IPS DF 6.9 (cell line): Measurements from ENCODE around the gene TMEM135.

Source experiments
- DNase-seq: peaks from one replicate; pipeline ENCODE4 v3.0.0-alpha.2; 2013; ENCODE audit warnings: low read depth, low spot score
- H3K27ac ChIP-seq: one replicate; pipeline ENCODE4 v1.5.1; 2013; ENCODE audit warnings: low read length, control low read depth
- H3K27me3 ChIP-seq: 2 replicates; pipeline ENCODE4 v1.6.1; 2013; ENCODE audit warnings: mild to moderate bottlenecking, low read length; ENCODE audit not compliant: control insufficient read depth, insufficient read depth
- H3K36me3 ChIP-seq: 2 replicates; pipeline ENCODE4 v1.6.1; 2013; ENCODE audit warnings: low read length; ENCODE audit not compliant: control insufficient read depth, insufficient read depth
- H3K4me1 ChIP-seq: 2 replicates; pipeline ENCODE4 v1.6.1; 2013; ENCODE audit warnings: low read length; ENCODE audit not compliant: control insufficient read depth, insufficient read depth
- H3K4me3 ChIP-seq: 2 replicates; pipeline ENCODE4 v1.5.1; 2013; ENCODE audit warnings: mild to moderate bottlenecking, low read length
- H3K9me3 ChIP-seq: 2 replicates; pipeline ENCODE4 v1.6.1; 2013; ENCODE audit warnings: low read length, inconsistent platforms; ENCODE audit not compliant: control insufficient read depth, insufficient read depth
- WGBS: extraction: QIAGEN DNeasy Blood & Tissue Kit; methylation state at CpG from one replicate; pipeline ENCODE4 v1.1.7; 2013; ENCODE audit warnings: mixed read lengths, missing lambda C conversion rate; ENCODE audit not compliant: insufficient read length, insufficient coverage; 5-methylcytosine and 5-hydroxymethylcytosine counted together

The TMEM135 gene

DNA sequence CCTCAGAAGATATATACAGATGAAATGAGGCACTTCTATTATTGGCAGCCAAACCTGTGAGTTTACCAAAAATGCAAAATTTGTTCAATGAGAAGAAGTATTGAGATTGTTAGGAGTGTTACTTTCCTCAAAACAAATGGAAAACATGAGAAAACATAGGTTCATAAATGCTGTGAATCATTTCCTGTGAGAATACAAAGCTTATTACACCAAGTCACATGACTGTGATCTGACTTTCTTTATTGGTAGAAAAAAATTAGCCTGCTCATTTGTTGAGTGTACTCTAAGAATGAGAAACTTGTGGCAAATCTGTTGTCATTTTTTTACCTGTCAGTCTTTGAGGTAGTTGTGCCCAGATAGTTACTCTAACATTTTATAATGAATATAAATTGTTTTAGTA is 215.1 kb downstream of the TMEM135 start:
- Histone ChIP-seq H3K36me3 (no peaks in the 10 kb centered on the region), H3K4me3 (no peak overlapping the region), H3K27me3 (no peaks in the 10 kb centered on the region), H3K4me1 (no peaks in the 10 kb centered on the region), H3K9me3 (no peaks in the 10 kb centered on the region), H3K27ac (no peak overlapping the region)
- no peak for DNase-seq

DNA sequence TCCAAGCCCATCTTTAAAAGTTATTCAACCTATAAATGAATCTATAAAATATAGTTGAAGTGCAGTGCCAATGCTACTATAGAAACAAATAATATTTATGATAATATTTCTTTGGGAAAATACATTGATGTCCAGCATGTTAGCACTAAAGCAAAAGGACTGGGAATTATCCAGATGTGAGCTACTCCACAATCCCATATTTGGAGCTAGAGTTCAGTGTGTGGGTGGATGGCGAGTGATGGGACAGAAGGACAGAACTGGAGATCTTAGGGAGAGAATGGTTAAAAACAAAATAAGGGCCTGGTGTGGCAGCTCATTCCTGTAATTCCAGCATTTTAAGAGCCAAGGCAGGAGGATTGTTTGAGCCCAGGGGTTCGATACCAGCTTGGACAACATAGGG is 216.8 kb downstream of the TMEM135 start:
- H3K4me1 ChIP-seq: no peaks in the 10 kb centered on the region
- H3K27me3 ChIP-seq: no peaks in the 10 kb centered on the region
- no peaks in the 10 kb centered on the region for H3K36me3 ChIP-seq
- WGBS: no CpG with 5 or more reads among the region's 2 CpGs
- no peak overlapping the region for H3K4me3 ChIP-seq
- H3K27ac ChIP-seq: no peak overlapping the region
- DNase-seq: no peak
- no peaks in the 10 kb centered on the region for H3K9me3 ChIP-seq

DNA sequence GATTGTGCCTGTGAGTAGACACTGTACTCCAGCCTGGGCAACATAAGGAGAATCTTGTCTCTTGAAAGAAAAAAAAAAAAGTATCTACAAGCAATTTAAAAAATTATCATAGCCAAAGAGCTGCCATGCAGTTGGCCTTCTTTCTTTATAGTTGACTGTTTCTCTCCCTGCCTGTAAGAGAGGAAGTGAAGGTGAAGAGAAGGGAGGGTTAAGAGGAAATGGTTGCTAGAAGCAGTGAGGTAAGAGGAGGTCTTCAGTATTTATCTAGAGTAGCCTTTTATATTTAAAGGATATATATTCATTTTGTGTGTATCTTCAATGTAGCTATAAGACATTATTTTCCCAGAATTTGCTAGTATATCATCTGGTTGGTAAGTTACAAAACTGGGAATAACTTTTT is 217.9 kb downstream of the TMEM135 start:
- Histone ChIP-seq H3K27ac (no peak overlapping the region), H3K4me1 (no peaks in the 10 kb centered on the region), H3K36me3 (no peaks in the 10 kb centered on the region), H3K27me3 (no peaks in the 10 kb centered on the region), H3K4me3 (no peak overlapping the region), H3K9me3 (no peaks in the 10 kb centered on the region)
- no peak for DNase-seq

DNA sequence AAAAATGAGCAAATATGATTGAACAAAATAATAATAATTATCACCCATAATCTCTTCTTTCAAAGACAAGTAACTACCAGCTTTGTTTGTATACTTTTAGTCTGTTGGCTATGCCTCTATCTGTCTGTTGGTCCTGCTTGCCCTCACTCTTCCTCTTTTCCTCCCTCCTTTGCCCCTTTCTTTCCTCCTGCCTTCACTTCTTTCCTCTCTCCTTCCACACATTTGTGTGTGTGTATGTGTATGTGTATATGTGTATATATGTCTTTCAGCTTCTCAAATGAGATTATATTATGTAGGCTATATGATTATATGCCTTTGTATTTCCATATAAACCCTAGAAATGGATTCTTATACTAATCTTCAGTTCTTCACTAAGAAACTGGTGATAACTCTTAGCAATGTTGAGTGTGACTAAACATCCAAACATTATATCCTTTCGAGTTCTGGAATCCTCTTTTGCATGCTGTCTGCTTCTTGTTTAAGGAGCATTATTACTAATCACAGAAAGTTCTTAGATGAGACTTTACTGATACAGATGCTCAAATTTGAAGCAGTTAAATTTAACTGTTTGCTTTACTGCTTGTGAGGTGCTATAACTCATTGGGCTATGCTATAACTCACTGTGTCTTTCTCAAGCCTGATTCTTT is 219.1 kb downstream of the TMEM135 start:
- Histone ChIP-seq H3K4me1 (no peaks in the 10 kb centered on the region), H3K9me3 (no peaks in the 10 kb centered on the region), H3K4me3 (no peak overlapping the region), H3K36me3 (no peaks in the 10 kb centered on the region), H3K27ac (no peak overlapping the region), H3K27me3 (no peaks in the 10 kb centered on the region)
- DNase-seq: no peak
- no CpG with 5 or more reads among the region's 1 CpG for WGBS

DNA sequence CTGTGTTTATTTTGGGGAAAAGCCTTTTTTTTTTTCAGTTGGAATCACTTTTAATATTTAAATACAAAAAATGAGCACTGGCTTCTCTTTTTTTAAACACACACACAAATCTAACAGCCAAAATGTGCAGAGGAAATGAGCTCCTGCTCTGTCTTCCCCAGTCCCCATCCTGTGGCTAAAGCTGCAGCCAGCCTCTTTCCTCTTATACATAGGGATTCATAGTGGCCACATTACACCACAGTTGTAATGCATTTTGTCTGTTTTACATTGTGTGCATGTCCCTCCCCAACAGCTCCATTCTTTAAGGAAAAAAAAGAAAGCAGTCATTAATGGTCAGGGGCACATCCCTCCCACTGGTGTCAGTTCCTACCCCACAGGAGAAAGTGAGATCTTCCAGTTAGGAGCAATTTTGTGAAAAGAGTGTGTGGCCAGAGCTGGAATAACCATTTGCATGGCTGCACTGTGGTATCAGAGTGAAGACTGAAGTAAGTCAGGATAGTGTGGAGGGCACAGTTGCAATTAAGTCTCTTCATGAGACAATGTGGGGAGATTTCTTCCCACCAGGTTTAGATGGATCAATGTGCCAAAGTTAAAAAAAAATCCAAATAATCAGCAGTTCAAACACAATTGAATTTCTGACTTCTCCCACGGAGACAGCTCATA is 220.6 kb downstream of the TMEM135 start:
- no peaks in the 10 kb centered on the region for H3K36me3 ChIP-seq
- H3K9me3 ChIP-seq: no peaks in the 10 kb centered on the region
- H3K27me3 ChIP-seq: no peaks in the 10 kb centered on the region
- H3K4me1 ChIP-seq: no peaks in the 10 kb centered on the region
- WGBS: no CpG with 5 or more reads among the region's 1 CpG
- no peak for DNase-seq
- no peak overlapping the region for H3K27ac ChIP-seq
- no peak overlapping the region for H3K4me3 ChIP-seq

GRCh38 chr11:87259736-87260135 is 222.0 kb downstream of the TMEM135 start:
- H3K4me3 ChIP-seq: no peak overlapping the region
- H3K27ac ChIP-seq: no peak overlapping the region
- DNase-seq: no peak
- WGBS: no CpG with 5 or more reads among the region's 1 CpG
- no peaks in the 10 kb centered on the region for H3K9me3 ChIP-seq
- no peaks in the 10 kb centered on the region for H3K4me1 ChIP-seq
- H3K36me3 ChIP-seq: no peaks in the 10 kb centered on the region
- H3K27me3 ChIP-seq: no peaks in the 10 kb centered on the region

GRCh38 chr11:87260811-87261210 is 223.1 kb downstream of the TMEM135 start:
- Histone ChIP-seq H3K4me1 (no peaks in the 10 kb centered on the region), H3K27ac (no peak overlapping the region)

GRCh38 chr11:87263264-87263838 is 225.6 kb downstream of the TMEM135 start:
- H3K27ac ChIP-seq: no peak overlapping the region
- H3K4me3 ChIP-seq: no peak overlapping the region
- H3K27me3 ChIP-seq: no peaks in the 10 kb centered on the region
- WGBS: no CpG with 5 or more reads among the region's 2 CpGs
- H3K9me3 ChIP-seq: no peaks in the 10 kb centered on the region
- no peak for DNase-seq
- no peaks in the 10 kb centered on the region for H3K36me3 ChIP-seq
- no peaks in the 10 kb centered on the region for H3K4me1 ChIP-seq

More at GRCh38 chr11:87260811-87261210, 223.1 kb downstream of the TMEM135 start:
- DNase-seq: no peak
- H3K36me3 ChIP-seq: no peaks in the 10 kb centered on the region
- no peaks in the 10 kb centered on the region for H3K27me3 ChIP-seq
- H3K4me3 ChIP-seq: no peak overlapping the region
- H3K9me3 ChIP-seq: no peaks in the 10 kb centered on the region
- WGBS: no CpG with 5 or more reads among the region's 3 CpGs

DNA sequence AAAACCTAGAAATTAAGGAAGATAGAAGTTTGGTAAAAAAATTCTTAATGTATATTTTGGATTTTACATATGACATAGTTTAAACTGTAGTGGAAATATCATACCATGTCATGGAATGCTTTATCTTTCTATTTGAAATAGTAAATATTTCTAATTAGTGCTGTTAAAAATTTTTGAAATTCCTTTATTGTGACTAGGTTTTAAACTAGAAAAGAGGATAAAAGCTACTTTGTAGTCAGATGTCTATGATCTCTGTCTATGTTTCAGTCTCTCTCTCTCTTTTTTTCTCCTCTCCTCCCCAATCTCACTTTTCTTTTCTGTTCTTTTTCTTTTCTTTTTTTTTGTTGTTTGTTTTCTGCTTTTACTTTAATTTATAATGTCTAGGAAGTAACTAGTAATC is 226.2 kb downstream of the TMEM135 start:
- no peaks in the 10 kb centered on the region for H3K27me3 ChIP-seq
- no peak for DNase-seq
- H3K27ac ChIP-seq: no peak overlapping the region
- H3K36me3 ChIP-seq: no peaks in the 10 kb centered on the region
- no peaks in the 10 kb centered on the region for H3K9me3 ChIP-seq
- H3K4me1 ChIP-seq: no peaks in the 10 kb centered on the region
- H3K4me3 ChIP-seq: no peak overlapping the region

GRCh38 chr11:87265132-87265531 is 227.4 kb downstream of the TMEM135 start:
- H3K27ac ChIP-seq: no peak overlapping the region
- H3K9me3 ChIP-seq: no peaks in the 10 kb centered on the region
- DNase-seq: no peak
- no peaks in the 10 kb centered on the region for H3K27me3 ChIP-seq
- no peaks in the 10 kb centered on the region for H3K36me3 ChIP-seq
- H3K4me1 ChIP-seq: no peaks in the 10 kb centered on the region
- H3K4me3 ChIP-seq: no peak overlapping the region

DNA sequence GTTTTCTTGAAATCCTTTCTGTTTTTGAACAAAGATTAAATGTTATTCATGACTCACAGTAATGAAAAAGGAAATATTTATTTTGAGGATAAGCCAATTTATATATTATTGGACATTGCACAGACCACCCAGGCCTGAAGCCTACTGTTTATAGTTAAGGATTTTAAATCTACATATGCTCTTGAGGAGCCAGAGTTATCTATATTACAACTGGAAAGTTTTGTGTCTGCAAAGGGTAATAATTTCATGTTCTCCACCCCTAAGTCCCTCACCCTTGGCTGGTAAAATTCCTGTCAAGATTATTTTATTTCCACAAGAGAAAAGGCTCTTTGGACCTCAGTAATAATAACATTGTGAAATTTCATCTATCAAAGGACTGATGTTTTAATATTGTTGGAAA is 228.2 kb downstream of the TMEM135 start:
- Histone ChIP-seq H3K27me3 (no peaks in the 10 kb centered on the region), H3K9me3 (no peaks in the 10 kb centered on the region), H3K4me3 (no peak overlapping the region), H3K4me1 (no peaks in the 10 kb centered on the region), H3K36me3 (no peaks in the 10 kb centered on the region), H3K27ac (no peak overlapping the region)
- DNase-seq: no peak
